CD4-positive, alpha-beta memory T cell (primary cell): ENCODE data around the gene PRKAR2A. TPM values are rescaled to one million over a fixed set of nuclear protein-coding genes. Genes with fewer than 3 reads are reported as not detected.

ENCODE experiments used
- CTCF ChIA-PET: fragments of 350-600 bp; sonication (Branson Sonifier 250); formaldehyde crosslinking; loops from one replicate; lab custom pipeline; 2021; ENCODE audit warnings: inconsistent platforms; ENCODE audit not compliant: partially characterized antibody; lab: Charles Lee
- POLR2A ChIA-PET: fragments of 350-600 bp; sonication (Branson Sonifier 250); formaldehyde crosslinking; loops from one replicate; lab custom pipeline; 2021; ENCODE audit not compliant: partially characterized antibody; lab: Charles Lee
- DNase-seq, 5 donors: peaks; one replicate each; pipeline versions ENCODE4 v3.0.0 to v3.0.0-alpha.2; 2020 to 2022; ENCODE audit warnings: mixed read lengths in 1 of 5
- H3K27ac ChIP-seq: one replicate; pipeline ENCODE4 v1.7.0; 2013; ENCODE audit warnings: low read depth, low read length
- H3K27me3 ChIP-seq: 2 replicates; pipeline ENCODE4 v1.7.0; 2013; ENCODE audit warnings: mild to moderate bottlenecking, low read length, moderate library complexity; ENCODE audit not compliant: insufficient read depth
- H3K36me3 ChIP-seq: 2 replicates; pipeline ENCODE4 v1.7.0; 2013; ENCODE audit warnings: mild to moderate bottlenecking, low read length, moderate library complexity; ENCODE audit not compliant: insufficient read depth
- H3K4me1 ChIP-seq: 2 replicates; pipeline ENCODE4 v1.7.0; 2013; ENCODE audit warnings: mild to moderate bottlenecking, low read length, moderate library complexity; ENCODE audit not compliant: insufficient read depth
- H3K4me3 ChIP-seq, 2 donors: one replicate each; pipeline ENCODE4 v1.7.0; 2013; ENCODE audit warnings: low read length in 2 of 2, mild to moderate bottlenecking in 1 of 2
- H3K9me3 ChIP-seq, 2 donors: one replicate each; pipeline ENCODE4 v1.7.0; 2013; ENCODE audit warnings: low read length in 2 of 2, control low read depth in 1 of 2; ENCODE audit not compliant: control insufficient read depth in 1 of 2
- H3K27ac Mint-ChIP-seq, 7 donors: one replicate each; pipeline ENCODE4 v1.8.0; 2020 to 2021; ENCODE audit warnings: mixed read lengths in 7 of 7, mild to moderate bottlenecking in 6 of 7, inconsistent platforms in 3 of 7, moderate library complexity in 3 of 7
- H3K27me3 Mint-ChIP-seq, 2 donors: one replicate each; pipeline ENCODE4 v1.8.0; 2020 to 2021; ENCODE audit warnings: mixed read lengths in 2 of 2
- H3K36me3 Mint-ChIP-seq, 2 donors: one replicate each; pipeline ENCODE4 v1.8.0; 2020 to 2021; ENCODE audit warnings: mixed read lengths in 2 of 2, inconsistent platforms in 1 of 2, mild to moderate bottlenecking in 1 of 2
- H3K4me1 Mint-ChIP-seq, 4 donors: one replicate each; pipeline ENCODE4 v1.8.0; 2020 to 2021; ENCODE audit warnings: mixed read lengths in 4 of 4, mild to moderate bottlenecking in 1 of 4
- H3K4me3 Mint-ChIP-seq, 8 donors: one replicate each; pipeline ENCODE4 v1.8.0; 2020 to 2021; ENCODE audit warnings: mixed read lengths in 8 of 8, mild to moderate bottlenecking in 7 of 8, moderate library complexity in 6 of 8, inconsistent platforms in 3 of 8
- H3K9me3 Mint-ChIP-seq, 8 donors: one replicate each; pipeline ENCODE4 v1.8.0; 2020 to 2021; ENCODE audit warnings: mixed read lengths in 8 of 8, mild to moderate bottlenecking in 5 of 8, inconsistent platforms in 3 of 8, moderate library complexity in 1 of 8
- intact Hi-C: fragments of 100-400 bp; cut with micrococcal nuclease; formaldehyde crosslinking; loops from one replicate; pipeline ENCODE4 v1.15.1; 2023
- polyA plus RNA-seq, 2 donors: library from polyadenylated mRNA; unstranded; fragments of 300-500 nt; fragmentation: Illumina TruSeq; gene quantifications; one replicate each; pipeline ENCODE4 v1.2.3, GENCODE V29; 2021
- total RNA-seq, 2 experiments: library from RNA; stranded (reverse); gene quantifications; one replicate each; pipeline ENCODE4 v1.2.3, GENCODE V29; 2021

PRKAR2A gene
- total and polyA plus RNA-seq, 4 experiments from 2014 or later: 11.2 to 45.0 (median 28.9) TPM

GRCh38 chr3:48698891-48699290 is 148.8 kb downstream of the PRKAR2A start:
- Mint-ChIP-seq H3K9me3 (no peaks in the 10 kb centered on the region), H3K36me3 (peaks cover 11 to 44% of the 10 kb centered on the region in 2 donors), H3K4me1 (peaks cover 24 to 41% (median 33%) of the 10 kb centered on the region in 4 donors), H3K4me3 (no peak overlapping the region), H3K27me3 (no peaks in the 10 kb centered on the region), H3K27ac (no peak overlapping the region)
- H3K36me3 ChIP-seq: peaks cover 40% of the 10 kb centered on the region
- H3K4me3 ChIP-seq: no peak overlapping the region
- peaks cover 27% of the 10 kb centered on the region for H3K4me1 ChIP-seq
- ChIA-PET POLR2A (interaction anchor here (1.7 kb wide), 1 partner anchor 9 kb away, joined by 3 read pairs; no protein-coding TSS in a partner anchor), CTCF (interaction anchor here (0.8 to 2.7 kb wide), 2 partner anchors 11 to 13 kb away, joined by 3 to 5 read pairs; no protein-coding TSS in a partner anchor)
- no peaks in the 10 kb centered on the region for H3K27me3 ChIP-seq
- intact Hi-C loops: no loop called here
- no peak for DNase-seq
- H3K27ac ChIP-seq: no peak overlapping the region
- H3K9me3 ChIP-seq: no peaks in the 10 kb centered on the region

- Histone ChIP-seq H3K9me3 (no peaks in the 10 kb centered on the region), H3K27me3 (no peaks in the 10 kb centered on the region), H3K36me3 (peaks cover 48% of the 10 kb centered on the region), H3K4me3 (no peak overlapping the region), H3K27ac (no peak overlapping the region), H3K4me1 (peaks cover 25% of the 10 kb centered on the region)
- ChIA-PET POLR2A (interaction anchor here (1.7 kb wide), 1 partner anchor 10 kb away, joined by 3 read pairs; no protein-coding TSS in a partner anchor), CTCF (interaction anchor here (0.8 to 2.7 kb wide), 4 partner anchors 9 to 12 kb away, joined by 3 to 6 read pairs (median 4); partner anchors contain the start of gene NCKIPSD)
- intact Hi-C loops: no loop called here
- Mint-ChIP-seq H3K27me3 (no peaks in the 10 kb centered on the region), H3K4me3 (no peak overlapping the region), H3K27ac (peak overlapping the region in 1 of 7 donors; percentile 41), H3K36me3 (peaks cover 16 to 52% of the 10 kb centered on the region in 2 donors), H3K9me3 (no peaks in the 10 kb centered on the region), H3K4me1 (peaks cover 21 to 37% (median 30%) of the 10 kb centered on the region in 4 donors)
- DNase-seq: no peak
Measured at GRCh38 chr3:48697952-48698351, 149.7 kb downstream of the PRKAR2A start.

GRCh38 chr3:48696601-48697000 is 151.1 kb downstream of the PRKAR2A start:
- H3K27ac Mint-ChIP-seq: peak overlapping the region in 6 of 7 donors; percentile 24 to 65 (median 36)
- Histone ChIP-seq H3K36me3 (peaks cover 55% of the 10 kb centered on the region), H3K4me1 (peaks cover 17% of the 10 kb centered on the region), H3K4me3 (no peak overlapping the region), H3K9me3 (no peaks in the 10 kb centered on the region), H3K27ac (no peak overlapping the region), H3K27me3 (no peaks in the 10 kb centered on the region)
- no peaks in the 10 kb centered on the region for H3K27me3 Mint-ChIP-seq
- DNase-seq: no peak
- no peak overlapping the region for H3K4me3 Mint-ChIP-seq
- peaks cover 14 to 30% (median 22%) of the 10 kb centered on the region in 4 donors for H3K4me1 Mint-ChIP-seq
- POLR2A ChIA-PET: interaction anchor here (1.0 kb wide), 1 partner anchor 10 kb away, joined by 5 read pairs; no protein-coding TSS in a partner anchor
- CTCF ChIA-PET: interaction anchor here (2.0 to 2.7 kb wide), 2 partner anchors 9 to 10 kb away, joined by 5 to 6 read pairs; partner anchors contain the start of gene NCKIPSD
- H3K9me3 Mint-ChIP-seq: no peaks in the 10 kb centered on the region
- H3K36me3 Mint-ChIP-seq: peaks cover 18 to 53% of the 10 kb centered on the region in 2 donors
- intact Hi-C loops: no loop called here

Other genes starting within 250 kb of the PRKAR2A start
- 10 to 100 TPM; 73.7 to 91.3 TPM for gene UQCRC1, start 238.2 kb downstream of the PRKAR2A start, total RNA-seq
- 100 to 1,000 TPM; 152 to 313 TPM for gene UQCRC1, start 238.2 kb downstream of the PRKAR2A start, polyA plus RNA-seq
- not detected for gene TMEM89, start 226.1 kb downstream of the PRKAR2A start, total RNA-seq
- not detected for gene TMEM89, start 226.1 kb downstream of the PRKAR2A start, polyA plus RNA-seq
- gene SLC26A6, start 212.4 kb downstream of the PRKAR2A start, total RNA-seq: 10 to 100 TPM; 31.6 to 32.4 TPM
- 1 to 10 TPM; 3.0 to 3.5 TPM for gene SLC26A6, start 212.4 kb downstream of the PRKAR2A start, polyA plus RNA-seq
- 1 to 10 TPM; 3.3 to 3.5 TPM for gene CELSR3, start 185.0 kb downstream of the PRKAR2A start, total RNA-seq
- under 1 TPM; 0.04 to 0.78 TPM for gene CELSR3, start 185.0 kb downstream of the PRKAR2A start, polyA plus RNA-seq
- 10 to 100 TPM; 20.1 to 21.7 TPM for gene NCKIPSD, start 162.0 kb downstream of the PRKAR2A start, total RNA-seq
- 10 to 100 TPM in 1 of 2 donors, 1 to 10 TPM in 1; 8.3 to 16.1 TPM for gene NCKIPSD, start 162.0 kb downstream of the PRKAR2A start, polyA plus RNA-seq
- 10 to 100 TPM; 84.5 to 91.8 TPM for gene IP6K2, start 130.7 kb downstream of the PRKAR2A start, total RNA-seq
- 10 to 100 TPM; 49.4 to 50.3 TPM for gene IP6K2, start 130.7 kb downstream of the PRKAR2A start, polyA plus RNA-seq
- gene SLC25A20, start 51.0 kb upstream of the PRKAR2A start, total RNA-seq: 10 to 100 TPM; 12.7 to 19.2 TPM
- 10 to 100 TPM; 21.9 to 67.6 TPM for gene SLC25A20, start 51.0 kb upstream of the PRKAR2A start, polyA plus RNA-seq
- 100 to 1,000 TPM; 141 to 149 TPM for gene ARIH2, start 71.0 kb upstream of the PRKAR2A start, total RNA-seq
- gene ARIH2, start 71.0 kb upstream of the PRKAR2A start, polyA plus RNA-seq: 100 to 1,000 TPM; 109 to 153 TPM
- gene P4HTM, start 142.4 kb upstream of the PRKAR2A start, total RNA-seq: 10 to 100 TPM; 79.3 to 87.3 TPM
- 10 to 100 TPM; 29.7 to 32.8 TPM for gene P4HTM, start 142.4 kb upstream of the PRKAR2A start, polyA plus RNA-seq
- gene WDR6, start 159.5 kb upstream of the PRKAR2A start, total RNA-seq: 100 to 1,000 TPM; 287 to 295 TPM
- gene WDR6, start 159.5 kb upstream of the PRKAR2A start, polyA plus RNA-seq: 100 to 1,000 TPM; 105 to 143 TPM
- 10 to 100 TPM; 31.2 to 32.8 TPM for gene DALRD3, start 170.7 kb upstream of the PRKAR2A start, total RNA-seq
- 10 to 100 TPM; 32.2 to 41.3 TPM for gene DALRD3, start 170.7 kb upstream of the PRKAR2A start, polyA plus RNA-seq
- gene NDUFAF3, start 174.2 kb upstream of the PRKAR2A start, total RNA-seq: 10 to 100 TPM; 77.9 to 85.7 TPM
- 100 to 1,000 TPM; 145 to 169 TPM for gene NDUFAF3, start 174.2 kb upstream of the PRKAR2A start, polyA plus RNA-seq
- 10 to 100 TPM; 87.5 to 89.6 TPM for gene IMPDH2, start 181.5 kb upstream of the PRKAR2A start, total RNA-seq
- 10 to 100 TPM; 82.9 to 87.5 TPM for gene IMPDH2, start 181.5 kb upstream of the PRKAR2A start, polyA plus RNA-seq
- 100 to 1,000 TPM; 172 to 177 TPM for gene QRICH1, start 246.2 kb upstream of the PRKAR2A start, total RNA-seq
- gene QRICH1, start 246.2 kb upstream of the PRKAR2A start, polyA plus RNA-seq: 10 to 100 TPM; 18.6 to 32.0 TPM